Astrocyte (in vitro differentiated cells and primary cell): ENCODE results near the gene INO80B. TPM values are rescaled to one million over a fixed set of nuclear protein-coding genes. Genes with fewer than 3 reads are reported as not detected.
A peak's percentile ranks its signal among the peaks of the same experiment; 100 is the strongest.

Experiments used
- DNase-seq: peaks from one replicate; pipeline ENCODE4 v3.0.0-alpha.2; 2010; ENCODE audit warnings: low read depth
- FAIRE-seq: peaks from 2 replicates; lab custom pipeline; 2011; peaks lifted over from hg19 to GRCh38; lab: Jason Lieb, UNC
- H2AFZ ChIP-seq: 2 replicates; pipeline ENCODE4 v1.6.0; 2012; ENCODE audit warnings: low read depth, low read length, inconsistent platforms
- H3K27ac ChIP-seq: 2 replicates; pipeline ENCODE4 v1.5.1; 2011; ENCODE audit warnings: low read depth, low read length, inconsistent platforms
- H3K27me3 ChIP-seq: 2 replicates; pipeline ENCODE4 v1.6.0; 2011; ENCODE audit warnings: low read length, inconsistent platforms; ENCODE audit not compliant: insufficient read depth
- H3K36me3 ChIP-seq: 2 replicates; pipeline ENCODE4 v1.5.1; 2011; ENCODE audit warnings: low read length, inconsistent platforms; ENCODE audit not compliant: insufficient read depth
- H3K4me1 ChIP-seq: 2 replicates; pipeline ENCODE4 v1.5.1; 2011; ENCODE audit warnings: low read length, inconsistent platforms; ENCODE audit not compliant: insufficient read depth
- H3K4me2 ChIP-seq: 2 replicates; pipeline ENCODE4 v1.6.0; 2012; ENCODE audit warnings: low read length, inconsistent platforms
- H3K4me3 ChIP-seq: 2 replicates; pipeline ENCODE4 v1.5.1; 2011; ENCODE audit warnings: low read depth, mild to moderate bottlenecking, low read length, inconsistent platforms; ENCODE audit not compliant: insufficient read depth
- H3K79me2 ChIP-seq: 2 replicates; pipeline ENCODE4 v1.6.0; 2012; ENCODE audit warnings: mild to moderate bottlenecking, low read length, inconsistent platforms; ENCODE audit not compliant: insufficient read depth
- H3K9ac ChIP-seq: 2 replicates; pipeline ENCODE4 v1.6.0; 2012; ENCODE audit warnings: mild to moderate bottlenecking, low read length, inconsistent platforms
- H3K9me3 ChIP-seq: 2 replicates; pipeline ENCODE4 v1.5.1; 2012; ENCODE audit warnings: low read depth, mild to moderate bottlenecking, low read length, inconsistent platforms; ENCODE audit not compliant: insufficient read depth
- H4K20me1 ChIP-seq: 2 replicates; pipeline ENCODE4 v1.6.0; 2012; ENCODE audit warnings: low read length, inconsistent platforms; ENCODE audit not compliant: insufficient read depth
- H3K27ac Mint-ChIP-seq: one replicate; pipeline ENCODE4 v1.8.0; 2021; ENCODE audit warnings: mild to moderate bottlenecking, mixed read lengths; ENCODE audit not compliant: unreplicated experiment
- H3K27me3 Mint-ChIP-seq: one replicate; pipeline ENCODE4 v1.8.0; 2021; ENCODE audit warnings: low read depth, mixed read lengths; ENCODE audit not compliant: unreplicated experiment
- H3K36me3 Mint-ChIP-seq: one replicate; pipeline ENCODE4 v1.8.0; 2021; ENCODE audit warnings: low read depth, mixed read lengths; ENCODE audit not compliant: unreplicated experiment
- H3K4me1 Mint-ChIP-seq: one replicate; pipeline ENCODE4 v1.8.0; 2021; ENCODE audit warnings: low read depth, mixed read lengths; ENCODE audit not compliant: unreplicated experiment
- H3K4me3 Mint-ChIP-seq: one replicate; pipeline ENCODE4 v1.8.0; 2021; ENCODE audit warnings: mild to moderate bottlenecking, moderate library complexity, mixed read lengths; ENCODE audit not compliant: unreplicated experiment
- H3K9me3 Mint-ChIP-seq: one replicate; pipeline ENCODE4 v1.8.0; 2021; ENCODE audit warnings: mild to moderate bottlenecking, mixed read lengths; ENCODE audit not compliant: unreplicated experiment
- CTCF ChIP-seq: IDR thresholded peaks from 2 replicates; pipeline ENCODE4 v1.5.1; 2011; ENCODE audit warnings: low read depth, mild to moderate bottlenecking, inconsistent platforms, low read length, moderate library complexity; ENCODE audit not compliant: insufficient read depth
- EZH2 ChIP-seq: IDR thresholded peaks from 2 replicates; pipeline ENCODE4 v1.6.1; 2012; ENCODE audit warnings: mild to moderate bottlenecking, low read length, inconsistent platforms; ENCODE audit not compliant: insufficient read depth
- total RNA-seq: library from RNA; stranded (reverse); gene quantifications from 2 replicates; pipeline ENCODE4 v1.2.1, GENCODE V29; 2021

INO80B gene
- total RNA-seq, 1 donor from 2014 or later, result 19.2 TPM

GRCh38 chr2:74426181-74426758 lies 28.6 kb upstream of the INO80B start:
- H3K27me3 Mint-ChIP-seq, result no peaks in the 10 kb centered on the region
- H3K9me3 Mint-ChIP-seq, result no peaks in the 10 kb centered on the region
- peaks cover 27% of the 10 kb centered on the region for H3K4me1 Mint-ChIP-seq
- Histone ChIP-seq H3K4me2 (no peak overlapping the region), H3K27ac (no peak overlapping the region), H2AFZ (no peak overlapping the region), H3K4me3 (no peak overlapping the region), H3K79me2 (no peaks in the 10 kb centered on the region), H3K27me3 (no peaks in the 10 kb centered on the region), H3K4me1 (peaks cover 25% of the 10 kb centered on the region), H3K9me3 (no peaks in the 10 kb centered on the region), H3K9ac (no peak overlapping the region), H3K36me3 (peaks cover 18% of the 10 kb centered on the region), H4K20me1 (peaks cover 5% of the 10 kb centered on the region)
- FAIRE-seq, result no peak
- TF ChIP-seq CTCF (no peak), EZH2 (no peak)
- H3K27ac Mint-ChIP-seq, result no peak overlapping the region
- DNase-seq, result no peak
- peaks cover 22% of the 10 kb centered on the region for H3K36me3 Mint-ChIP-seq
- H3K4me3 Mint-ChIP-seq, result no peak overlapping the region

GRCh38 chr2:74427551-74427950 lies 27.3 kb upstream of the INO80B start:
- Mint-ChIP-seq H3K9me3 (no peaks in the 10 kb centered on the region), H3K27me3 (no peaks in the 10 kb centered on the region), H3K4me3 (peak overlapping the region; percentile 60), H3K27ac (peak overlapping the region; percentile 75), H3K4me1 (peaks cover 27% of the 10 kb centered on the region), H3K36me3 (peaks cover 22% of the 10 kb centered on the region)
- Histone ChIP-seq H2AFZ (no peak overlapping the region), H3K9me3 (no peaks in the 10 kb centered on the region), H4K20me1 (peaks cover 7% of the 10 kb centered on the region), H3K4me3 (no peak overlapping the region), H3K36me3 (peaks cover 18% of the 10 kb centered on the region), H3K79me2 (no peaks in the 10 kb centered on the region), H3K4me1 (peaks cover 17% of the 10 kb centered on the region), H3K4me2 (no peak overlapping the region), H3K9ac (no peak overlapping the region), H3K27ac (no peak overlapping the region), H3K27me3 (no peaks in the 10 kb centered on the region)
- FAIRE-seq, result no peak
- no peak for TF ChIP-seq EZH2
- TF ChIP-seq CTCF, result no peak
- DNase-seq, result no peak

- Histone ChIP-seq H4K20me1 (peaks cover 7% of the 10 kb centered on the region), H3K4me1 (peaks cover 17% of the 10 kb centered on the region), H3K9ac (no peak overlapping the region), H2AFZ (no peak overlapping the region), H3K27ac (no peak overlapping the region), H3K27me3 (no peaks in the 10 kb centered on the region), H3K36me3 (peaks cover 18% of the 10 kb centered on the region), H3K79me2 (no peaks in the 10 kb centered on the region), H3K4me3 (no peak overlapping the region), H3K4me2 (no peak overlapping the region), H3K9me3 (no peaks in the 10 kb centered on the region)
- H3K36me3 Mint-ChIP-seq, result peaks cover 22% of the 10 kb centered on the region
- no peaks in the 10 kb centered on the region for H3K27me3 Mint-ChIP-seq
- H3K4me1 Mint-ChIP-seq, result peaks cover 23% of the 10 kb centered on the region
- DNase-seq, result no peak
- H3K27ac Mint-ChIP-seq, result no peak overlapping the region
- no peak for FAIRE-seq
- no peak for TF ChIP-seq CTCF
- TF ChIP-seq EZH2, result no peak
- H3K4me3 Mint-ChIP-seq, result peak overlapping the region; percentile 40
- no peaks in the 10 kb centered on the region for H3K9me3 Mint-ChIP-seq
These were observed 26.2 kb upstream of the INO80B start for GRCh38 chr2:74428675-74429074.
